Measurements from ENCODE around the gene FAM120C.
A peak's percentile ranks its signal among the peaks of the same experiment; 100 is the strongest.

FAM120C gene

DNA sequence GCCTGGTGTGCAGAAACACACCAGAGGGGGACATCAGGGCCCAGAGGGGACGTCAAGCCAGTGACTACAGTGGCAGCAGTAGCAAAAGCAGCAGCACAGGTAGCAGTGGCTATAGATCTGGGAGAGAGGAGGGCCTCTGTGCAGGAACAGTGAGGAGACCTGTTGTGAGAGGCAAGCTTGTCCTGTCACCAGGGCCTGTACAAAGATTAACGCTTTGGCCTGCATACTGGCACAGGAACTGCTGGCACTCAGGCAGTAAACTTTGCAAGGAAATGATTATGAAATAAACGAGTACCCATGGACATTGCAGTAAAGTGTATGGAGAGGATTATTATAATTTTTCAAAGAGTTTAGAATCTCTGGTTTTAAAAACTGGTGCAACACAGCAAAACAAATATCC is 133.3 kb downstream of the FAM120C start:
- TF ChIP-seq, protein P1, sequence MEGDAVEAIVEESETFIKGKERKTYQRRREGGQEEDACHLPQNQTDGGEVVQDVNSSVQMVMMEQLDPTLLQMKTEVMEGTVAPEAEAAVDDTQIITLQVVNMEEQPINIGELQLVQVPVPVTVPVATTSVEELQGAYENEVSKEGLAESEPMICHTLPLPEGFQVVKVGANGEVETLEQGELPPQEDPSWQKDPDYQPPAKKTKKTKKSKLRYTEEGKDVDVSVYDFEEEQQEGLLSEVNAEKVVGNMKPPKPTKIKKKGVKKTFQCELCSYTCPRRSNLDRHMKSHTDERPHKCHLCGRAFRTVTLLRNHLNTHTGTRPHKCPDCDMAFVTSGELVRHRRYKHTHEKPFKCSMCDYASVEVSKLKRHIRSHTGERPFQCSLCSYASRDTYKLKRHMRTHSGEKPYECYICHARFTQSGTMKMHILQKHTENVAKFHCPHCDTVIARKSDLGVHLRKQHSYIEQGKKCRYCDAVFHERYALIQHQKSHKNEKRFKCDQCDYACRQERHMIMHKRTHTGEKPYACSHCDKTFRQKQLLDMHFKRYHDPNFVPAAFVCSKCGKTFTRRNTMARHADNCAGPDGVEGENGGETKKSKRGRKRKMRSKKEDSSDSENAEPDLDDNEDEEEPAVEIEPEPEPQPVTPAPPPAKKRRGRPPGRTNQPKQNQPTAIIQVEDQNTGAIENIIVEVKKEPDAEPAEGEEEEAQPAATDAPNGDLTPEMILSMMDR (IDR thresholded peaks at IDR 0.05; ENCODE audit: insufficient read depth, low read length, poor library complexity, severe bottlenecking) = no peak
- TF ChIP-seq EZH2phosphoT487 (conservative IDR thresholded peaks at IDR 0.05; ENCODE audit: low read length) = no peak
- Histone ChIP-seq H4K20me1 (ENCODE audit: low read depth, low read length) (no peaks in the 10 kb centered on the region), H3K4me3 (ENCODE audit: insufficient read depth, low read length, poor library complexity, severe bottlenecking) (no peak overlapping the region), H2AFZ (ENCODE audit: low read depth, low read length, severe bottlenecking) (no peak overlapping the region), H3K9ac (ENCODE audit: low read length) (no peak overlapping the region), H3K27me3 (ENCODE audit: low read length) (no peaks in the 10 kb centered on the region), H3K36me3 (ENCODE audit: low read length) (no peaks in the 10 kb centered on the region), H3K79me2 (ENCODE audit: insufficient read depth, low read length) (no peaks in the 10 kb centered on the region), H3K9me2 (replicated peaks; ENCODE audit: insufficient read depth, low read length) (no peaks in the 10 kb centered on the region), H3K9me3 (ENCODE audit: insufficient read depth, low read length) (no peaks in the 10 kb centered on the region), H3K4me2 (ENCODE audit: low read depth, low read length, poor library complexity, severe bottlenecking) (no peak overlapping the region), H3F3A (ENCODE audit: insufficient read depth) (0 out of 2 replicates have a peak, but pooled peaks cover 5% of the 10 kb centered on the region), H3K27ac (ENCODE audit: low read depth, low read length) (no peak overlapping the region)

- Histone ChIP-seq H3K36me3 (ENCODE audit: low read length) (no peaks in the 10 kb centered on the region), H2AFZ (ENCODE audit: low read depth, low read length, severe bottlenecking) (no peak overlapping the region), H3K4me3 (ENCODE audit: insufficient read depth, low read length, poor library complexity, severe bottlenecking) (no peak overlapping the region), H3K27me3 (ENCODE audit: low read length) (no peaks in the 10 kb centered on the region), H3K9me3 (ENCODE audit: insufficient read depth, low read length) (no peaks in the 10 kb centered on the region), H3K27ac (ENCODE audit: low read depth, low read length) (no peak overlapping the region), H3F3A (ENCODE audit: insufficient read depth) (0 out of 2 replicates have a peak, but pooled peaks cover 5% of the 10 kb centered on the region), H4K20me1 (ENCODE audit: low read depth, low read length) (no peaks in the 10 kb centered on the region), H3K4me2 (ENCODE audit: low read depth, low read length, poor library complexity, severe bottlenecking) (no peak overlapping the region), H3K9ac (ENCODE audit: low read length) (no peak overlapping the region), H3K9me2 (replicated peaks; ENCODE audit: insufficient read depth, low read length) (no peaks in the 10 kb centered on the region), H3K79me2 (ENCODE audit: insufficient read depth, low read length) (peaks cover 4% of the 10 kb centered on the region; the same call in 1 of the 2 replicates)
- TF ChIP-seq, protein P1 (IDR thresholded peaks at IDR 0.05; ENCODE audit: insufficient read depth, low read length, poor library complexity, severe bottlenecking) = no peak
- TF ChIP-seq EZH2phosphoT487 (conservative IDR thresholded peaks at IDR 0.05; ENCODE audit: low read length) = no peak
Observed at GRCh38 chrX:54048412-54048811, 134.6 kb downstream of the FAM120C start.

DNA sequence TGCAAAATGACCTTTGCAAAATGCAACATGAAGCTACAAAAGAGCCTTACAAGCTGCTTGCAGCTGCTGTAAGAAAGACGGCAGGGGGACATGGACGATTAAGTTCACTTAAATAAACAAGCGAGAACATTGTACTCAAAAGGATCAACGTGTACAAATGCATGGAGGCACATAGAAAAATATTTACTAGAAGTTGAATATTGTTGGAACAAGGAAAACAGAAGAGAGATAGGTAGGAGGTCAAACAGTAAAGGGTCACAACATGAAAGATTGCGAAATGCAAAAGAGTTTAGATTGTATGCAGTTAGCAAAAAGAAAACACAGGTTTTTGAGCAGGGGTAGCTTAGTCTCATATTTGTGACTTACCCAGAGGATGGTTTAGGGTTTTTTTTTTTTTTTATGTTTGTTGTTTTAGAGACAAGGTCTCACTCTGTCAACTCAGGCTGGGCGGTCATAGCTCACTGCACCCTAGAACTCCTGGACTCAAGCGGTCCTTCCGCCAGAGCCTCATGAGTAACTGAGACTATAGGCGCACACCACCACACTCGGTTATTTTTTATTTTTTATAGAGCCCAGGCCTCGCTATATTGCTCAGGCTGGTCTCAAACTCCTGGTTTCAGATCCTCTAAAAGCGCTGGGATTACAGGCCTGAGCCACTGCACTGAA is 137.4 kb downstream of the FAM120C start:
- Histone ChIP-seq H3K27me3 (ENCODE audit: low read length) (no peaks in the 10 kb centered on the region), H3K9ac (ENCODE audit: low read length) (peak overlapping the region; percentile 93), H4K20me1 (ENCODE audit: low read depth, low read length) (no peaks in the 10 kb centered on the region), H3F3A (ENCODE audit: insufficient read depth) (0 out of 2 replicates have a peak, but pooled peaks cover 5% of the 10 kb centered on the region), H3K79me2 (ENCODE audit: insufficient read depth, low read length) (peaks cover 10% of the 10 kb centered on the region; the same call in 1 of the 2 replicates), H3K9me3 (ENCODE audit: insufficient read depth, low read length) (no peaks in the 10 kb centered on the region), H3K36me3 (ENCODE audit: low read length) (no peaks in the 10 kb centered on the region), H3K4me3 (ENCODE audit: insufficient read depth, low read length, poor library complexity, severe bottlenecking) (peak overlapping the region; percentile 44), H3K9me2 (replicated peaks; ENCODE audit: insufficient read depth, low read length) (no peaks in the 10 kb centered on the region), H3K4me2 (ENCODE audit: low read depth, low read length, poor library complexity, severe bottlenecking) (peak overlapping the region; percentile 72), H2AFZ (ENCODE audit: low read depth, low read length, severe bottlenecking) (peak overlapping the region; percentile 79), H3K27ac (ENCODE audit: low read depth, low read length) (peak overlapping the region; percentile 88)
- TF ChIP-seq EZH2phosphoT487 (conservative IDR thresholded peaks at IDR 0.05; ENCODE audit: low read length) = no peak
- TF ChIP-seq, protein P1 (IDR thresholded peaks at IDR 0.05; ENCODE audit: insufficient read depth, low read length, poor library complexity, severe bottlenecking) = no peak
